Peyer's patch (tissue), 4 donors: ENCODE data around the gene CCDC85C.

Source experiments
- CTCF ChIP-seq, 6 experiments: fragments of 450-650 bp in 4 of 6; fragments of 200-600 bp in 2 of 6; sonication (generic) in 1 of 6; IDR thresholded peaks; one replicate each; pipeline ENCODE4 v1.5.1; 2017 to 2019; ENCODE audit warnings: antibody characterized with exemption in 6 of 6, mild to moderate bottlenecking in 3 of 6, moderate library complexity in 1 of 6
- POLR2A ChIP-seq, 2 donors: fragments of 450-650 bp; IDR thresholded peaks; one replicate each; pipeline ENCODE4 v1.5.1; 2017; ENCODE audit warnings: antibody characterized with exemption in 2 of 2, mild to moderate bottlenecking in 2 of 2, moderate library complexity in 2 of 2

GRCh38 chr14:99636487-99636886, 32.5 kb upstream of the CCDC85C start:
- TF ChIP-seq CTCF (IDR thresholded peaks at IDR 0.05) = no peak
- TF ChIP-seq POLR2A (IDR thresholded peaks at IDR 0.05) = no peak
